ENCODE results near the gene ZMYND8. TPM values are rescaled to one million over a fixed set of nuclear protein-coding genes. Genes with fewer than 3 reads are reported as not detected.

The ZMYND8 gene
- total RNA-seq, 4 donors from 2014 or later, result 33.3 to 46.7 (median 39.2) TPM

- no peak for TF ChIP-seq CTCF (IDR thresholded peaks at IDR 0.05; ENCODE audit: low read depth)
These were observed 164.5 kb downstream of the ZMYND8 start for GRCh38 chr20:47191956-47192355.

GRCh38 chr20:47191074-47191673 lies 165.3 kb downstream of the ZMYND8 start:
- TF ChIP-seq CTCF (IDR thresholded peaks at IDR 0.05; ENCODE audit: low read depth), result peak; percentile 45

- no peak for TF ChIP-seq CTCF (IDR thresholded peaks at IDR 0.05; ENCODE audit: low read depth)
These were observed 167.4 kb downstream of the ZMYND8 start for GRCh38 chr20:47189060-47189459.

- no peak for TF ChIP-seq CTCF (IDR thresholded peaks at IDR 0.05; ENCODE audit: low read depth)
These were observed 168.0 kb downstream of the ZMYND8 start for GRCh38 chr20:47188540-47188939.

GRCh38 chr20:47187450-47188195 lies 168.9 kb downstream of the ZMYND8 start:
- TF ChIP-seq CTCF (IDR thresholded peaks at IDR 0.05; ENCODE audit: low read depth), result no peak

GRCh38 chr20:47183367-47183766 lies 173.1 kb downstream of the ZMYND8 start:
- TF ChIP-seq CTCF (IDR thresholded peaks at IDR 0.05; ENCODE audit: low read depth), result no peak

GRCh38 chr20:47181056-47181862 lies 175.2 kb downstream of the ZMYND8 start:
- TF ChIP-seq CTCF (IDR thresholded peaks at IDR 0.05; ENCODE audit: low read depth), result no peak
